HG03521 (cell line): ENCODE data around the gene TNFAIP8L3.
"Not testable (repeated sequence)": the region's sequence is repeated elsewhere in the genome, so short reads cannot be mapped to it uniquely, and the experiment has no call there.

Experiments
- ATAC-seq: cut with Tn5 transposase; IDR thresholded peaks from one replicate; pipeline ENCODE4 v1.9.1; 2021; ENCODE audit warnings: mild to moderate bottlenecking, moderate library complexity; ENCODE audit not compliant: unreplicated experiment

TNFAIP8L3 gene

GRCh38 chr15:51094606-51095569, at the start of gene TNFAIP8L3:
TSS of gene TNFAIP8L3 (minus strand) at chr15:51094906. CDS start at chr15:51094595, 311 bp downstream.
- ATAC-seq, result no peak

GRCh38 chr15:51144021-51144532, 49.4 kb upstream of the TNFAIP8L3 start:
- ATAC-seq, result no peak

GRCh38 chr15:51140347-51140746, 45.6 kb upstream of the TNFAIP8L3 start:
- not testable (repeated sequence) for ATAC-seq

GRCh38 chr15:51139091-51139490, 44.4 kb upstream of the TNFAIP8L3 start:
- no peak for ATAC-seq

GRCh38 chr15:51137880-51138430, 43.2 kb upstream of the TNFAIP8L3 start:
- ATAC-seq, result no peak

DNA sequence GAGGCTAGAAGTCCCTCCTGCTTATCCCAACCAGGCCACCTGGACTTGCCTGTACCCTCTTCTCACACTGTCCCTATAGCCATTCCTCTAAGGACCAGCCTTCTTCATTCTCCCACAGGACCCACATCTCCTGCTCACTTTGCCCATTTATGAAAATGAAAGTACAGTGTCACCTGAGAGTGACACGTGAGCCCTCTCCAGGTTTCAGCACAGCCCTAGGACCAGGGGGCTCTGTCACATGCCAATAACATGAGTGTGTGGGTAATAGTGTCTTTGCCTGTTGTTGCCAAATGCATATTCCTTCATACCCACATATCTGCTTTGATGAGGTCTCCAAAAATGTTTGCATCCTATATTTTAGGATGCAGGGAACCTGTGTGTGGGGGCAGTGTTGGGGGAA, 42.3 kb upstream of the TNFAIP8L3 start:
- no peak for ATAC-seq

GRCh38 chr15:51135276-51135675, 40.6 kb upstream of the TNFAIP8L3 start:
- ATAC-seq, result no peak

GRCh38 chr15:51134416-51135199, 39.9 kb upstream of the TNFAIP8L3 start:
- no peak for ATAC-seq

DNA sequence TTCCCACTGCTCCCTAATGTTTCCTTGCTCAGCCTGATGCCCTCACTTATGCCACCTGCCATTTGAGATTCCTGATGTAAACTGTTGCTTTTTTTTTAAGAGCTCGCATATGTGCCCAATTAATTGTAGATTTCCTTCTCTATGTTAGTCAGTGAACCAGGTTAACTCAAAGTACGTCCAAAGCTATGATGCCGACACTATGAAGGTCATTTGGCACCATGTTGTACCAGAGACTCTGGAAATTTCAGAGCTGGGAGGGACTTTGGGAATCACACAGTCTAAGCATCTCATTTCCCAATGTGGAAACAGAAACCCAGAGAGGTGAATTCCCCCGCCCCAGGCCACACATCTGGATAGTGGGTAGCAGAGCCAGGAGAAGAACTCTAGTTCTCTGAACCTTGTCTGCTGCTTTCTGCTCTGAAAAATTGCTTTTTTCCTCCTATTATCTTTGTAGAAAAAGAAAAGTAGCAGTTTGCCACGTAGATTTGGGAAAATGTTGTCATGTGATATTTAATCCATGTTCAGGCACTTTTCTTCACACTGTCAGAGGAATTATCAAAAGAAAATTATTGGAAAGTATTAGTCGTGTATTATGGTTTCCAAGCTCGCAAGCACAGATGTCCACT, 38.5 kb upstream of the TNFAIP8L3 start:
- ATAC-seq, result no peak

- ATAC-seq, result no peak
These were observed 37.9 kb upstream of the TNFAIP8L3 start for GRCh38 chr15:51132384-51133139.

- no peak for ATAC-seq
These were observed 37.0 kb upstream of the TNFAIP8L3 start for GRCh38 chr15:51131596-51132290.

DNA sequence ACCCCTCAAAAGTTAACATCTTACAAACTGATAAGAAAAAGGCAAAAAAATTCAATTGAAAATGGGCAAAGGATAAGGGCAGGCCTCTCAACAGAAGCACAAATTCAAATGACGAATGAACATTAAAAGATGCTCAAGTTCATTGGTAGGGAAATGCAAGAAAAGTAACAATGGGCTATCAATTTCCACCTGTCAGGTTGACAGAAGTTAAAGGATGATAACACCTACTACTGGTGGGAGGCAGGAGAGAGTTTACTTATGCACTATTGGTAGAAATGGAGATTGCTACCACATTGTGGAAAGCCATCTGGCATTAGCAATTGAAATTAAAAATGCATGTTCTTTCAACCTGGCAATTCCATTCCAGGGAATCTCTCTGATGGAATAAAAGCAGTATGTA, 35.6 kb upstream of the TNFAIP8L3 start:
- ATAC-seq, result no peak

GRCh38 chr15:51129535-51130188, 35.0 kb upstream of the TNFAIP8L3 start:
- ATAC-seq, result no peak

- ATAC-seq, result no peak
These were observed 34.0 kb upstream of the TNFAIP8L3 start for GRCh38 chr15:51128701-51129100.

- ATAC-seq, result no peak
These were observed 32.1 kb upstream of the TNFAIP8L3 start for GRCh38 chr15:51126842-51127241.

GRCh38 chr15:51123002-51123401, 28.3 kb upstream of the TNFAIP8L3 start:
- ATAC-seq, result not testable (repeated sequence)

GRCh38 chr15:51121631-51122225, 27.0 kb upstream of the TNFAIP8L3 start:
- no peak for ATAC-seq

DNA sequence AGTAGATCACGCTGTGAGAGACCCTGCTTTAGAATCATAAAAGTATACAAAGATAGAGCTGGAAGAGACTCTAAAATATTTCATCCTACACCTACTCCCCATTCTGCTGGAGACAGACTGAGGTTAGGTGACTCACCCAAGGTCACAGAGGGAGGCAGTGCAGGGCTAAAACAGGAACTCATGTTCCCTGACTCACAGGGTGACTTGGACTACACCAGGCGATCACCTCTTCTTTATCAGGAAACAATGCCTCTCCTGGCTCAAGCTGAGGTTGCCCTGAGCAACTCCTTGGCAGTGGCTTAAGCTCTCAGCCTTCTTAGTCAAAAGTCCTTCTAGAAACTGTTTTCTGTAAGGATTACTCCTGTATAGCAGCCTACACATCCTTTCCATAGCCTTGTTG, 26.4 kb upstream of the TNFAIP8L3 start:
- no peak for ATAC-seq
